Spinal cord (tissue), 10 donors: Measurements from ENCODE around the gene NPEPL1. TPM values are rescaled to one million over a fixed set of nuclear protein-coding genes. Genes with fewer than 3 reads are reported as not detected.

Experiments used
- DNase-seq, 6 donors: peaks; one replicate each; pipeline versions ENCODE4 v3.0.0 to v3.0.0-alpha.2; 2013 to 2015; ENCODE audit warnings: low spot score in 6 of 6, low read depth in 4 of 6
- H3K27ac ChIP-seq: one replicate; pipeline ENCODE4 v1.5.1; 2013; ENCODE audit warnings: low read depth, low read length, control low read depth
- H3K27me3 ChIP-seq: one replicate; pipeline ENCODE4 v1.6.1; 2013; ENCODE audit warnings: low read length; ENCODE audit not compliant: control insufficient read depth, insufficient read depth
- H3K36me3 ChIP-seq: one replicate; pipeline ENCODE4 v1.6.1; 2013; ENCODE audit warnings: low read length; ENCODE audit not compliant: control insufficient read depth, insufficient read depth
- H3K4me1 ChIP-seq: one replicate; pipeline ENCODE4 v1.6.1; 2013; ENCODE audit warnings: low read length; ENCODE audit not compliant: control insufficient read depth, insufficient read depth
- H3K4me3 ChIP-seq: one replicate; pipeline ENCODE4 v1.5.1; 2013; ENCODE audit warnings: low read depth, low read length, control low read depth
- H3K9me3 ChIP-seq: one replicate; pipeline ENCODE4 v1.6.1; 2013; ENCODE audit warnings: low read length; ENCODE audit not compliant: control insufficient read depth, insufficient read depth
- WGBS: methylation state at CpG from one replicate; pipeline ENCODE4 v1.1.5; 2013; ENCODE audit warnings: missing lambda C conversion rate; ENCODE audit not compliant: insufficient coverage; 5-methylcytosine and 5-hydroxymethylcytosine counted together
- polyA plus RNA-seq, 2 donors: library from polyadenylated mRNA; unstranded; fragments of 120-200 nt; gene quantifications; one replicate each; pipeline ENCODE4 v1.2.1, GENCODE V29; 2013; ENCODE audit not compliant: insufficient read length in 2 of 2
- total RNA-seq, 2 donors: library from RNA; depleted of rRNA in 1 of 2; stranded (reverse); fragments of 120-200 nt in 1 of 2; fragments of >200 nt in 1 of 2; gene quantifications; one replicate each; pipeline versions ENCODE4 v1.2.3 to v1.2.4, GENCODE V29; 2013 to 2014
- donor health status: healthy.

The NPEPL1 gene
- total and polyA plus RNA-seq, 4 donors: 10.7 to 56.6 (median 37.1) TPM

DNA sequence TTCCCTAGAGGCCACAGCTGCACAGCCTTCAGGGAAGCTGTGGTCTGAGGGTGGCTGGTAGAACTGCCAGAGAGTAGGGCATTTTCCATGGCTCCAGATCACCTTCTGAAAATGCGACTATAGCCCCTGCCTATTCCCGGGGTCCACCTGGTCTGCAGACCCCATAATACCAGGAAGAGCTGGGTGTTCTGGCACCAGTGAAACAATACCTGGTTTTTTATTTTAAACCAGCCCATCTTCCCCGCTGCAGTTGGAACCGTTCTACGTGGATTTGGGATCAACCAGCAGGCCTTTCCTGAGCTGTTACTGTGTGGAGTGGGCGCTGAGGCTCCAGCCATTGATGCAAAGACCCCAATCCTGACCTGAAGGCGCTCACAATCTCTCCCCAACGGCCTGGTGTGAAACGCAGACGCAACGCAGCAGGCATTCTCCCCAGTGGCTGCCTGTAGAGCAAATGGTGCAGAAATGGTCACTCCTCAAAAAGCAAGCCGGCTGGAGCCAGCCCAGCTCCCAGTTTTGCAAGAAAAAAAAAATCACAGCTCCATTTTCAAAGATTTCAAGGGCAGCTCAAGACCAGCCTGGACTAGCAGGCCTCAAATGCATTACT, 11.3 kb downstream of the NPEPL1 start:
- WGBS: 95% methylated on average over 12 of the region's 12 CpGs
- no peaks in the 10 kb centered on the region for H3K4me1 ChIP-seq
- no peaks in the 10 kb centered on the region for H3K27me3 ChIP-seq
- peaks cover 3% of the 10 kb centered on the region for H3K9me3 ChIP-seq
- H3K36me3 ChIP-seq: peaks cover 80% of the 10 kb centered on the region
- DNase-seq: no peak
- H3K27ac ChIP-seq: no peak overlapping the region
- no peak overlapping the region for H3K4me3 ChIP-seq

DNA sequence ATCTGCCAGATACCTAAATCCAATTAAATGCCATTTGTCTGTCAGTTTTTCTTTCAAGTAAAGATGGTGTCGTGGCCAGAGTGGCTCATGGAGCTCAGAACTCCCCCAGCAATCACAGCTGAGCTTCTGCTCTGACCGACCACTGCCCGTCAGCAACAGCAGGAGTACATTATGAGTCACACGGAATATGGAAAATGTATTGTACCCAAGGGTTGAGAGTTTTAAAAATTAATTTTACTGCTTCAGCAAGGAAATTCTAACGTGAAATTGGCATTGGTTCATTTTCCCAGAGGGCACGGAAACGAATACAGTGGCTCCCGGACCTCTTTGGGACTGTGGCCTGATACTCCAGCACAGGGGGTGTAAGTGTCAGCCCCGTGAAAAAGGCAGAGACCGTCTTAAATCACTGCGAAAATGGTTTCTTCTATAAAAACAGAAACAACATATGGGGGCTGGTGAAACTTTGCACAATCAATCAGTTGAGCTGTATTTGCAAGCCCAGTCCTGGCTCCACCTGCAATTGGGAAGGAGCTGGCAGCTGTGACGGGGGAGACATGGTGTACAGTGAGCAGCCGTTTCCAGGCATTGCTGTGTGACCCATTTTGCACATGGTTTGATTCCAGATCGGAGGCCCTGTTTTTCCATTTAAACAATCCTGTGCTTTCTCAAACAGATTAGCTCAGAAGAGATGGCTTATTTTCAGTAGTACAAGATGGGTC, 12.8 kb downstream of the NPEPL1 start:
- no peaks in the 10 kb centered on the region for H3K27me3 ChIP-seq
- no peak for DNase-seq
- H3K4me1 ChIP-seq: no peaks in the 10 kb centered on the region
- H3K36me3 ChIP-seq: peaks cover 68% of the 10 kb centered on the region
- 74% methylated on average over 6 of the region's 14 CpGs for WGBS
- H3K9me3 ChIP-seq: peaks cover 3% of the 10 kb centered on the region
- H3K27ac ChIP-seq: no peak overlapping the region
- H3K4me3 ChIP-seq: no peak overlapping the region

DNA sequence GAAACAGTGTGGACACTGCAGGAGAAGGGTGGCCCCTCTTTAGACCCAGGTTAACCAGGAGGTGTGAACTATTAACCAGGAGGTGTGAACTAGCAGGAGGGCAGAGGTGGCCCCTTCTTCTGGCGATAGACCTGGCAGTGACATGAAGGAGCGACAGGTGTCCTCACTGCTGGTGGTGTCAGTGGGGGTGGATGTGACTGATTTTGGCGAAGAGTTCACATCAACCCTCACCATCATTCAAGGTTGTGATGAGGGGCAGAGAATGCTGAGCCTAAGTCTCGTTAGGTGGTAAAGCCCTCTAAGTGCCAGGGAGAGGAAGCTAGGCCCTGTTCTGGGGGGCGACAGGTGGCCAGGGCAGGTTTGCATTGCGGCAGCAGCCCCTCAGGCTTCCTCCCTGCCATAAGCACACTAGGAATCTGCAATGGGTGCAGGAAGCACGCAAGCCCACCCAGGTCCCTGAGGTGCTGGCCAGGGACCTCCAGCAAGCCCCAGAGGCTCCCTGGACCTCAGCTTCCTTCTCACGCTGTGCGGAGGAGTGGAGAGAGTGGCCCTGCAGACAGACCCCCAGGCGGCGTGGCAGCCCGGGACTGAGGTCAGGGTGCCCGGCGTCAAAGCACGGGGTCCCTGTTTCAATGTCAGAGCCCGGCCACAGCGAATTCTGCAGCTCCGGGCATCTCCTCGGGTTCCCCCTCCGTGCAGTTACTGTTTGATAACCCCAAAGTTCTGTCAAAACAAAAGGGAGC, 13.7 kb downstream of the NPEPL1 start:
- Histone ChIP-seq H3K9me3 (peaks cover 3% of the 10 kb centered on the region), H3K4me1 (no peaks in the 10 kb centered on the region), H3K27me3 (no peaks in the 10 kb centered on the region), H3K27ac (no peak overlapping the region), H3K4me3 (no peak overlapping the region), H3K36me3 (peaks cover 67% of the 10 kb centered on the region)
- DNase-seq: no peak
- WGBS: 93% methylated on average over 16 of the region's 20 CpGs

DNA sequence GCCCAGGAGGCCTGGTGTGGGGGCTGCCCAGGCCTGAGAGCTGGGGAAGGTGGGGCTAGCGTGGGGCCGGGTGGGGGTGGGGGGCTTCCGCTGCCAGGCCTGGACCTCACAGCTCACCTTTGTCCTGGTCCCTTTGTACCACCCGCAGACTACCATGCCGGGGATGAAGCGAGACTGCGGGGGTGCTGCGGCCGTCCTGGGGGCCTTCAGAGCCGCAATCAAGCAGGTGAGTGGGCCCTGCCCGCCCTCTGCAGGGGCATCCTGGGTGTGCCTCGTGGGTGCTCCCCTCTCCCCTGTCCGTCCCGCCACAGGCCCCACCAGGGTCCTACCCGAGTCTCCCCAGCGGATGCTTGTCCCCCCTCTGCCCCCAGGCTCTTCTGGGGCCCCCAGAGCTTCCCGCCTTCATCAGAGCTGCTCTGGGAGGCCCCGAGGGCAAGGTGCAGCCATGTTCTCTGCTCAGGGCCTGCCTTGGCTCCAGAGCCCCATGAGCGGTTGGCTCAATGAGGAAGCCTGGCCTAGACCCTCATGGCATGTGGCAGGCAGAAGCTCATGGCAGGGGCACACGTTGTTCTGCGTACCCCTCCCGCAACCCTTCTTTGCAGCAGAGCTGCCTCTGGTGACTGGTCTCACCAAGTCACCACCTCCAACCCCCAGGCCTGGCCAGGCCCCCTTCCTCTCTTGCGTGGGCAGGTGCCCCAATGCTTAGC, 14.5 kb downstream of the NPEPL1 start:
- WGBS: 94% methylated on average over 19 of the region's 23 CpGs

DNA sequence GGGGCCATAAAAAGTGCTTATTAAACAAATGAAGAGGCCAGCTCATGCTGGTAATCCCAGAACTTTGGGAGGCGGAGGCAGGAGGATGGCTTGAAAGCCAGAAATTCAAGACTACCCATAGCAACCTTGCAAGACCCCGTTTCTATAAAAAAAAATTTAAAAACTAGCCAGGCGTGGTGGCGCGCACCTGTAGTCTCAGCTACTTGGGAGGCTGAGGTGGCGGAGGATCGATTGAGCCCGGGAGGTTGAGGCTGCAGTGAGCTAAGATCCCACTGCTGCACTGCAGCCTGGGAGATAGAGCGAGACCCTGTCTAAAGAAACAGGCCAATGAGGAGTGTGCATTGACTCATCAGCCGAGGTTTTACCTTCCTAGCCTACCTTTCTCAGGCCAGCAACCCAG, 15.2 kb downstream of the NPEPL1 start:
- 97% methylated on average over 8 of the region's 10 CpGs for WGBS
- peaks cover 71% of the 10 kb centered on the region for H3K36me3 ChIP-seq
- H3K27ac ChIP-seq: no peak overlapping the region
- no peak for DNase-seq
- H3K9me3 ChIP-seq: peaks cover 3% of the 10 kb centered on the region
- H3K4me3 ChIP-seq: no peak overlapping the region
- H3K4me1 ChIP-seq: no peaks in the 10 kb centered on the region
- no peaks in the 10 kb centered on the region for H3K27me3 ChIP-seq

More for the DNA sequence above, 14.5 kb downstream of the NPEPL1 start:
- Histone ChIP-seq H3K27me3 (no peaks in the 10 kb centered on the region), H3K36me3 (peaks cover 67% of the 10 kb centered on the region), H3K4me3 (no peak overlapping the region), H3K27ac (no peak overlapping the region), H3K4me1 (no peaks in the 10 kb centered on the region), H3K9me3 (peaks cover 3% of the 10 kb centered on the region)
- DNase-seq: no peak

DNA sequence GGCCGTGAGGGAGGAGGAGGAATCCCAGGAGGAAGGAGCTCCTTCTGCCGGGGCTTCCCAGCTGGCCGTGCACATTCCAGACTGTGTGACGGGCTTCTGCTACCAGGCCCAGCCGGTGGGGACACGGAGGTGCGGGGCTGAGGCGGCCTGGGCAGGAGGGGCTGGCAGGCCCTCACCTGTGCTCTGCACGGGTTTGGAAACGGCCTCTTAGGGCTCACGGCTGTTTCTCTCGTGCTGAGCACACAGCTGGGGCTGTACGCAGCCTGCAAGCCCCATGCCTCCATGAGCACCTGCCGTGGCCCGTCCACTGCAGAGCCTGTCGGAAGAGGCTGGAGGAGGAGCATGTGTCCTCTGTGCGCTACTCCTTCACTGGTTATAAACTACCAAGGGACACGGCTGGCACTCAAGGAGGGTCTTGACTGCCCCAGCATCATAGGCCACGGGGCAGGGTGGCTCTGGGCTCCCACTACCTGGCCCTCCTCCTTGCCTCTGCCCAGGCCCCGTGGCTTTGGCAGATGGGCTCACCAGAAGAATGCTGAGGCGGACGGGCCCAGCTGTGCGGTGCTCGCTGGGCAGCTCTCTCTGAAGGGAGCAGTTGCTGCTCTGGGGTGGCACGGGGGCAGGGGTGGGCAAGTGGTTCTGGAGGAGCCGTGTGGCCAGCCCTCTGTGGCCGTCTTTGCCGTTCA, 15.8 kb downstream of the NPEPL1 start:
- no peak for DNase-seq
- Histone ChIP-seq H3K27ac (no peak overlapping the region), H3K4me1 (no peaks in the 10 kb centered on the region), H3K36me3 (peaks cover 72% of the 10 kb centered on the region), H3K4me3 (no peak overlapping the region), H3K9me3 (peaks cover 3% of the 10 kb centered on the region), H3K27me3 (no peaks in the 10 kb centered on the region)
- WGBS: 90% methylated on average over 28 of the region's 28 CpGs

DNA sequence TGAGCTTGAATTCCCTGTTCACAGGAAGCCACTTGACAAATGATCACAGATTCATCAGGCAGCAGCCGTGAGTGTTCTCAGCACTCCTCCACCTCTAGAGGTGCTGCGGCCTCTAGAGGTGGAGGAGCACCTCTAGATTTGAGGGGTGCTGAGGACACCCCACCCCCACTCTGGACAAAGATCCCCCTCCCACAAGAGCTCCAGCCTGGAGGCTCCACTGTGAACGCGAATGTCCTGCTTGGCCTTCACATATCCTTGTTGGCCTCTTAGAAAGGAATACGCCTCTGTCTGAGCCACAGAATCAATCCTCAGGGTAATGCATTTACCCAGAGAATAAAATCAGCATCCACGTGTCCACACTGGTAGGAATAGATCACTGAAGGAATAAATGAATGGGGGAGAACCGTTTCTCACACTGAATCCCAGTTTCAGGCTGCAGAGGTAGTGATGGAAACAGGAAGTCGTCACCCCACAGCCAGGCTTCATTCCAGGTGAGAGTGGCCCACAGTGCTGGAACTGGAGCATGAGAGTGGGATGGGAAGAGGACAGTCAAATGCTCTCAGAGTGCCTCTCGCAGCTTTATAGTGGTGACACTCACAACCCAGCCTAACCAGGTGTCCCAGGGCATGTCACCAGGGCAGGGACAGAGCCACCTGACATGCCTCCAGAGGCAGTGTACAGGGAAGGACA, 16.6 kb downstream of the NPEPL1 start:
- WGBS: 85% methylated on average over 6 of the region's 9 CpGs
- no peak for DNase-seq
- H3K27me3 ChIP-seq: no peaks in the 10 kb centered on the region
- H3K36me3 ChIP-seq: peaks cover 72% of the 10 kb centered on the region
- no peak overlapping the region for H3K27ac ChIP-seq
- peaks cover 1% of the 10 kb centered on the region for H3K9me3 ChIP-seq
- H3K4me1 ChIP-seq: no peaks in the 10 kb centered on the region
- no peak overlapping the region for H3K4me3 ChIP-seq

DNA sequence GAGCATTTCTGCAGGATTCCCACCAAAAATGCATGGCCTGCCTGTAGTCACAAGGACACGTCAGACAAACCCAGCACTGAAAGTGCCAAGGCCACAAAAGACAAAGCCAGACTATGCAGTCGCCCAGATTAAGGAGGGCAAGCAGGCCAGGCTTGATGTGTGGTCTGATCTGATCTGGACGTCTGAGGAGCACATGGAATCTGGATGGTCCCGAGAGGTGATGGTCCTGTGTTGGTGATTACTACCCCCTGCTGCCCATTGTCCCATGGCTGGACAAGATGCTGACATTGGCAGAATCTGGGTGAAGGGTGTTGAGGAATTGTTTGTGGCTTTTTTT, 17.1 kb downstream of the NPEPL1 start:
- WGBS: 94% methylated on average over 4 of the region's 4 CpGs
- Histone ChIP-seq H3K27ac (no peak overlapping the region), H3K4me3 (no peak overlapping the region), H3K4me1 (no peaks in the 10 kb centered on the region), H3K27me3 (no peaks in the 10 kb centered on the region), H3K36me3 (peaks cover 77% of the 10 kb centered on the region), H3K9me3 (no peaks in the 10 kb centered on the region)
- DNase-seq: no peak
